CD8-positive, alpha-beta memory T cell (primary cell): ENCODE results near the gene NRM. TPM values are rescaled to one million over a fixed set of nuclear protein-coding genes. Genes with fewer than 3 reads are reported as not detected.

ENCODE experiments used
- CTCF ChIA-PET: fragments of 350-600 bp; sonication (Branson Sonifier 250); formaldehyde crosslinking; loops from one replicate; lab custom pipeline; 2021; ENCODE audit warnings: antibody characterized with exemption; lab: Charles Lee
- POLR2A ChIA-PET: fragments of 350-600 bp; sonication (Branson Sonifier 250); formaldehyde crosslinking; loops from one replicate; lab custom pipeline; 2021; ENCODE audit warnings: antibody characterized with exemption; lab: Charles Lee
- DNase-seq, 5 donors: peaks; one replicate each; pipeline versions ENCODE4 v3.0.0 to v3.0.0-alpha.2; 2020 to 2022; ENCODE audit warnings: mixed read lengths in 1 of 5
- H3K27ac ChIP-seq: one replicate; pipeline ENCODE4 v1.7.0; 2013; ENCODE audit warnings: low read depth, mild to moderate bottlenecking, low read length, moderate library complexity
- H3K27me3 ChIP-seq: 2 replicates; pipeline ENCODE4 v1.7.0; 2013; ENCODE audit warnings: low read length, mild to moderate bottlenecking; ENCODE audit not compliant: insufficient read depth, poor library complexity, severe bottlenecking
- H3K36me3 ChIP-seq: 2 replicates; pipeline ENCODE4 v1.7.0; 2013; ENCODE audit warnings: mild to moderate bottlenecking, low read length, moderate library complexity; ENCODE audit not compliant: insufficient read depth
- H3K4me1 ChIP-seq: 2 replicates; pipeline ENCODE4 v1.7.0; 2013; ENCODE audit warnings: mild to moderate bottlenecking, low read length, moderate library complexity; ENCODE audit not compliant: insufficient read depth
- H3K4me3 ChIP-seq: 2 replicates; pipeline ENCODE4 v1.7.0; 2013; ENCODE audit warnings: mild to moderate bottlenecking, low read length
- H3K9me3 ChIP-seq: 2 replicates; pipeline ENCODE4 v1.7.0; 2013; ENCODE audit warnings: mild to moderate bottlenecking, low read length
- H3K27ac Mint-ChIP-seq, 8 donors: one replicate each; pipeline ENCODE4 v1.8.0; 2020 to 2021; ENCODE audit warnings: mixed read lengths in 8 of 8, mild to moderate bottlenecking in 6 of 8, inconsistent platforms in 3 of 8, moderate library complexity in 3 of 8
- H3K27me3 Mint-ChIP-seq, 2 donors: one replicate each; pipeline ENCODE4 v1.8.0; 2020 to 2021; ENCODE audit warnings: mixed read lengths in 2 of 2, mild to moderate bottlenecking in 1 of 2, moderate library complexity in 1 of 2
- H3K36me3 Mint-ChIP-seq, 3 donors: one replicate each; pipeline ENCODE4 v1.8.0; 2020 to 2021; ENCODE audit warnings: mixed read lengths in 3 of 3, inconsistent platforms in 1 of 3, mild to moderate bottlenecking in 1 of 3
- H3K4me1 Mint-ChIP-seq, 3 donors: one replicate each; pipeline ENCODE4 v1.8.0; 2020 to 2021; ENCODE audit warnings: mixed read lengths in 3 of 3, inconsistent platforms in 1 of 3, mild to moderate bottlenecking in 1 of 3
- H3K4me3 Mint-ChIP-seq, 7 donors: one replicate each; pipeline ENCODE4 v1.8.0; 2020 to 2021; ENCODE audit warnings: mixed read lengths in 7 of 7, mild to moderate bottlenecking in 6 of 7, moderate library complexity in 4 of 7, inconsistent platforms in 2 of 7
- H3K9me3 Mint-ChIP-seq, 5 donors: one replicate each; pipeline ENCODE4 v1.8.0; 2020 to 2022; ENCODE audit warnings: mixed read lengths in 5 of 5, mild to moderate bottlenecking in 3 of 5, moderate library complexity in 2 of 5, inconsistent platforms in 1 of 5
- polyA plus RNA-seq: library from polyadenylated mRNA; unstranded; fragments of 300-500 nt; fragmentation: Illumina TruSeq; gene quantifications from one replicate; pipeline ENCODE4 v1.2.3, GENCODE V29; 2021
- total RNA-seq, 2 experiments: library from RNA; stranded (reverse); gene quantifications; one replicate each; pipeline ENCODE4 v1.2.3, GENCODE V29; 2021

The NRM gene
- total and polyA plus RNA-seq, 3 experiments from 2014 or later = 11.7 to 29.2 (median 28.1) TPM

GRCh38 chr6:30655743-30656094, 35.1 kb downstream of the NRM start:
- Histone ChIP-seq H3K9me3 (no peaks in the 10 kb centered on the region), H3K27ac (no peak overlapping the region), H3K4me3 (no peak overlapping the region), H3K36me3 (peaks cover 59% of the 10 kb centered on the region), H3K4me1 (no peaks in the 10 kb centered on the region), H3K27me3 (no peaks in the 10 kb centered on the region)
- H3K36me3 Mint-ChIP-seq = peaks cover 8 to 91% (median 37%) of the 10 kb centered on the region in 3 donors
- H3K4me1 Mint-ChIP-seq = peaks cover 0 to 5% (median 2%) of the 10 kb centered on the region in 3 donors
- no peaks in the 10 kb centered on the region for H3K27me3 Mint-ChIP-seq
- H3K27ac Mint-ChIP-seq = peak overlapping the region in 4 of 8 donors; percentile 14 to 77 (median 54)
- no peak overlapping the region for H3K4me3 Mint-ChIP-seq
- DNase-seq = no peak
- ChIA-PET CTCF (interaction anchor here (1.3 kb wide), 2 partner anchors 24 to 114 kb away, joined by 3 to 4 read pairs; no protein-coding TSS in a partner anchor), POLR2A (no interaction called here)
- no peaks in the 10 kb centered on the region for H3K9me3 Mint-ChIP-seq

- no peaks in the 10 kb centered on the region for H3K27me3 Mint-ChIP-seq
These were observed 35.7 kb downstream of the NRM start for GRCh38 chr6:30654798-30655742.

GRCh38 chr6:30651143-30651542, 39.6 kb downstream of the NRM start:
- POLR2A ChIA-PET = interaction anchor here (1.9 kb wide), 1 partner anchor 33 kb away, joined by 10 read pairs; the partner anchor contains the start of gene MRPS18B

More at GRCh38 chr6:30654798-30655742, 35.7 kb downstream of the NRM start:
- peak overlapping the region in 5 of 8 donors; percentile 14 to 88 (median 51) for H3K27ac Mint-ChIP-seq
- CTCF ChIA-PET = interaction anchor here (1.3 kb wide), 1 partner anchor 24 kb away, joined by 3 read pairs; no protein-coding TSS in a partner anchor
- Histone ChIP-seq H3K36me3 (peaks cover 57% of the 10 kb centered on the region), H3K27me3 (no peaks in the 10 kb centered on the region), H3K27ac (no peak overlapping the region), H3K4me1 (no peaks in the 10 kb centered on the region), H3K9me3 (no peaks in the 10 kb centered on the region), H3K4me3 (no peak overlapping the region)
- POLR2A ChIA-PET = no interaction called here
- peaks cover 8 to 90% (median 35%) of the 10 kb centered on the region in 3 donors for H3K36me3 Mint-ChIP-seq
- no peaks in the 10 kb centered on the region for H3K9me3 Mint-ChIP-seq
- no peak for DNase-seq
- H3K4me3 Mint-ChIP-seq = peak overlapping the region in 1 of 7 donors; percentile 34
- H3K4me1 Mint-ChIP-seq = peaks cover 0 to 3% (median 2%) of the 10 kb centered on the region in 3 donors

GRCh38 chr6:30647242-30648116, 43.3 kb downstream of the NRM start:
- CTCF ChIA-PET = interaction anchor here (1.0 to 1.6 kb wide), 2 partner anchors 75 to 83 kb away, joined by 3 to 4 read pairs; no protein-coding TSS in a partner anchor

More at GRCh38 chr6:30651143-30651542, 39.6 kb downstream of the NRM start:
- H3K27ac Mint-ChIP-seq = peak overlapping the region in 2 of 8 donors; percentile 66 to 73
- Histone ChIP-seq H3K27me3 (no peaks in the 10 kb centered on the region), H3K4me1 (peaks cover 13% of the 10 kb centered on the region), H3K9me3 (no peaks in the 10 kb centered on the region), H3K36me3 (peaks cover 30% of the 10 kb centered on the region), H3K27ac (no peak overlapping the region), H3K4me3 (no peak overlapping the region)
- DNase-seq = no peak
- CTCF ChIA-PET = interaction anchor here (0.7 kb wide), 1 partner anchor 24 kb away, joined by 3 read pairs; no protein-coding TSS in a partner anchor
- no peaks in the 10 kb centered on the region for H3K27me3 Mint-ChIP-seq
- peaks cover 13 to 19% (median 15%) of the 10 kb centered on the region in 3 donors for H3K4me1 Mint-ChIP-seq
- no peaks in the 10 kb centered on the region for H3K9me3 Mint-ChIP-seq
- peak overlapping the region in 2 of 7 donors; percentile 22 to 49 for H3K4me3 Mint-ChIP-seq
- peaks cover 0 to 61% (median 22%) of the 10 kb centered on the region in 3 donors for H3K36me3 Mint-ChIP-seq

GRCh38 chr6:30646450-30647241, 44.1 kb downstream of the NRM start, which contains the start of gene C6orf136:
TSS of gene C6orf136 (plus strand) at chr6:30647133. CDS start at chr6:30647232, 99 bp downstream.
- H3K4me1 Mint-ChIP-seq = peaks cover 23 to 31% (median 27%) of the 10 kb centered on the region in 3 donors
- H3K4me3 Mint-ChIP-seq = peak within 1 kb of the TSS; percentile 84 to 95 (median 89)
- H3K9me3 Mint-ChIP-seq = no peaks in the 10 kb centered on the region
- H3K4me3 ChIP-seq = peak within 1 kb of the TSS; percentile 61
- no peaks in the 10 kb centered on the region for H3K27me3 Mint-ChIP-seq
- DNase-seq = peak; percentile 90 to 97 (median 90)
- no peaks in the 10 kb centered on the region for H3K27me3 ChIP-seq
- H3K27ac Mint-ChIP-seq = peak within 1 kb of the TSS; percentile 84 to 96 (median 94)
- H3K36me3 ChIP-seq = peaks cover 1% of the 10 kb centered on the region
- CTCF ChIA-PET = interaction anchor here (1.0 to 1.7 kb wide), 3 partner anchors 32 to 84 kb away, joined by 3 to 5 read pairs (median 4); no protein-coding TSS in a partner anchor
- POLR2A ChIA-PET = interaction anchor here (0.6 to 1.2 kb wide), 6 partner anchors 70 to 1057 kb away, joined by 3 to 4 read pairs (median 4); partner anchors contain the start of gene MDC1
- peaks cover 0 to 46% (median 12%) of the 10 kb centered on the region in 3 donors for H3K36me3 Mint-ChIP-seq
- H3K4me1 ChIP-seq = peaks cover 18% of the 10 kb centered on the region
- H3K27ac ChIP-seq = peak within 1 kb of the TSS; percentile 86
- no peaks in the 10 kb centered on the region for H3K9me3 ChIP-seq

More at GRCh38 chr6:30647242-30648116, 43.3 kb downstream of the NRM start:
- DNase-seq = peak; percentile 61 to 83 (median 64)
- Mint-ChIP-seq H3K9me3 (no peaks in the 10 kb centered on the region), H3K4me3 (peak overlapping the region; percentile 84 to 95 (median 89)), H3K27me3 (no peaks in the 10 kb centered on the region), H3K4me1 (peaks cover 23 to 31% (median 24%) of the 10 kb centered on the region in 3 donors), H3K36me3 (peaks cover 0 to 50% (median 15%) of the 10 kb centered on the region in 3 donors), H3K27ac (peak overlapping the region; percentile 84 to 96 (median 94))
- Histone ChIP-seq H3K4me3 (peak overlapping the region; percentile 61), H3K4me1 (peaks cover 18% of the 10 kb centered on the region), H3K9me3 (no peaks in the 10 kb centered on the region), H3K27me3 (no peaks in the 10 kb centered on the region), H3K27ac (peak overlapping the region; percentile 86), H3K36me3 (peaks cover 9% of the 10 kb centered on the region)
- POLR2A ChIA-PET = interaction anchor here (0.6 to 0.9 kb wide), 4 partner anchors 32 to 175 kb away, joined by 3 to 4 read pairs (median 4); no protein-coding TSS in a partner anchor

- Histone ChIP-seq H3K4me3 (no peak overlapping the region), H3K27me3 (no peaks in the 10 kb centered on the region), H3K9me3 (no peaks in the 10 kb centered on the region), H3K27ac (peak overlapping the region; percentile 10), H3K4me1 (peaks cover 22% of the 10 kb centered on the region), H3K36me3 (no peaks in the 10 kb centered on the region)
- Mint-ChIP-seq H3K4me1 (peaks cover 27 to 35% (median 33%) of the 10 kb centered on the region in 3 donors), H3K27me3 (no peaks in the 10 kb centered on the region), H3K4me3 (peak overlapping the region in 4 of 7 donors; percentile 38 to 92 (median 89)), H3K36me3 (peaks cover 0 to 45% (median 13%) of the 10 kb centered on the region in 3 donors), H3K27ac (peak overlapping the region in 7 of 8 donors; percentile 25 to 96 (median 90)), H3K9me3 (no peaks in the 10 kb centered on the region)
- ChIA-PET CTCF (interaction anchor here (1.6 to 1.7 kb wide), 2 partner anchors 33 to 85 kb away, joined by 4 to 5 read pairs; no protein-coding TSS in a partner anchor), POLR2A (interaction anchor here (1.2 kb wide), 1 partner anchor 115 kb away, joined by 4 read pairs; no protein-coding TSS in a partner anchor)
- DNase-seq = no peak
These were observed 44.8 kb downstream of the NRM start for GRCh38 chr6:30645989-30646388.
